ENCODE results near the gene SLC5A10. TPM values are rescaled to one million over a fixed set of nuclear protein-coding genes. Genes with fewer than 3 reads are reported as not detected.
A peak's percentile ranks its signal among the peaks of the same experiment; 100 is the strongest.

Gene SLC5A10
- total RNA-seq, 2 experiments from 2014 or later, result not detected

- H3K27me3 Mint-ChIP-seq, result no peaks in the 10 kb centered on the region
- H3K27ac Mint-ChIP-seq, result peak within 1 kb of the TSS; percentile 91
- peak; percentile 86 for ATAC-seq
- peak within 1 kb of the TSS; percentile 83 for H3K4me3 Mint-ChIP-seq
- H3K36me3 Mint-ChIP-seq (ENCODE audit: low read depth), result peaks cover 18% of the 10 kb centered on the region
- no peak for TF ChIP-seq CTCF (IDR thresholded peaks at IDR 0.05)
- ChIA-PET CTCF (interaction anchor here (2.3 kb wide), 1 partner anchor 43 kb away, joined by 16 read pairs; no protein-coding TSS in a partner anchor), POLR2A (interaction anchor here (0.9 to 1.9 kb wide), 9 partner anchors 9 to 44 kb away, joined by 3 to 14 read pairs (median 6); no protein-coding TSS in a partner anchor)
- DNase-seq, result peak; percentile 94
- peaks cover 3% of the 10 kb centered on the region for H3K9me3 Mint-ChIP-seq
- intact Hi-C loops (cut with micrococcal nuclease), result no loop called here
- H3K4me1 Mint-ChIP-seq (ENCODE audit: low read depth), result peaks cover 23% of the 10 kb centered on the region
Observed at GRCh38 chr17:19004421-19005136, 52.6 kb downstream of the SLC5A10 start, which contains the start of gene FAM83G. TSS of gene FAM83G (minus strand) at chr17:19004764. CDS start at chr17:19004041, 723 bp downstream.

- intact Hi-C loops (cut with micrococcal nuclease), result no loop called here
- peaks cover 3% of the 10 kb centered on the region for H3K9me3 Mint-ChIP-seq
- no peaks in the 10 kb centered on the region for H3K27me3 Mint-ChIP-seq
- H3K36me3 Mint-ChIP-seq (ENCODE audit: low read depth), result peaks cover 18% of the 10 kb centered on the region
- H3K4me3 Mint-ChIP-seq, result peak overlapping the region; percentile 63
- ChIA-PET CTCF (interaction anchor here (2.3 kb wide), 1 partner anchor 44 kb away, joined by 16 read pairs; no protein-coding TSS in a partner anchor), POLR2A (interaction anchor here (0.9 to 1.9 kb wide), 9 partner anchors 9 to 44 kb away, joined by 3 to 14 read pairs (median 6); no protein-coding TSS in a partner anchor)
- TF ChIP-seq CTCF (IDR thresholded peaks at IDR 0.05), result no peak
- H3K4me1 Mint-ChIP-seq (ENCODE audit: low read depth), result peaks cover 23% of the 10 kb centered on the region
- DNase-seq, result no peak
- ATAC-seq, result no peak
- H3K27ac Mint-ChIP-seq, result peak overlapping the region; percentile 81
Observed at GRCh38 chr17:19005137-19005773, 53.3 kb downstream of the SLC5A10 start.

- peaks cover 18% of the 10 kb centered on the region for H3K36me3 Mint-ChIP-seq (ENCODE audit: low read depth)
- H3K9me3 Mint-ChIP-seq, result peaks cover 3% of the 10 kb centered on the region
- DNase-seq (no peak), ATAC-seq (no peak)
- H3K4me1 Mint-ChIP-seq (ENCODE audit: low read depth), result peaks cover 23% of the 10 kb centered on the region
- no peak for TF ChIP-seq CTCF (IDR thresholded peaks at IDR 0.05)
- intact Hi-C loops (cut with micrococcal nuclease), result no loop called here
- ChIA-PET POLR2A (no interaction called here), CTCF (no interaction called here)
- peak overlapping the region; percentile 46 for H3K27ac Mint-ChIP-seq
- H3K27me3 Mint-ChIP-seq, result no peaks in the 10 kb centered on the region
- H3K4me3 Mint-ChIP-seq, result no peak overlapping the region
Observed at GRCh38 chr17:19005789-19006430, 53.9 kb downstream of the SLC5A10 start.

GRCh38 chr17:19006698-19007097, 54.7 kb downstream of the SLC5A10 start:
- ChIA-PET POLR2A (no interaction called here), CTCF (interaction anchor here (1.6 kb wide), 1 partner anchor 46 kb away, joined by 9 read pairs; no protein-coding TSS in a partner anchor)
- Mint-ChIP-seq H3K4me1 (ENCODE audit: low read depth) (peaks cover 17% of the 10 kb centered on the region), H3K9me3 (peaks cover 3% of the 10 kb centered on the region), H3K27ac (no peak overlapping the region), H3K27me3 (no peaks in the 10 kb centered on the region), H3K4me3 (no peak overlapping the region), H3K36me3 (ENCODE audit: low read depth) (peaks cover 14% of the 10 kb centered on the region)
- ATAC-seq, result no peak
- intact Hi-C loops (cut with micrococcal nuclease), result no loop called here
- no peak for TF ChIP-seq CTCF (IDR thresholded peaks at IDR 0.05)
- DNase-seq, result no peak

Data from activated CD8-positive, alpha-beta T cell treated with anti-CD3 and anti-CD28 coated beads for 36 hours (primary cell).